Eye (tissue), 1 donor: ENCODE data around the gene ZCCHC17.

Experiments
- DNase-seq: peaks from one replicate; pipeline ENCODE4 v3.0.0-alpha.2; 2015

Gene ZCCHC17

GRCh38 chr1:31397360-31398095 is 100.7 kb downstream of the ZCCHC17 start:
- DNase-seq = no peak

DNA sequence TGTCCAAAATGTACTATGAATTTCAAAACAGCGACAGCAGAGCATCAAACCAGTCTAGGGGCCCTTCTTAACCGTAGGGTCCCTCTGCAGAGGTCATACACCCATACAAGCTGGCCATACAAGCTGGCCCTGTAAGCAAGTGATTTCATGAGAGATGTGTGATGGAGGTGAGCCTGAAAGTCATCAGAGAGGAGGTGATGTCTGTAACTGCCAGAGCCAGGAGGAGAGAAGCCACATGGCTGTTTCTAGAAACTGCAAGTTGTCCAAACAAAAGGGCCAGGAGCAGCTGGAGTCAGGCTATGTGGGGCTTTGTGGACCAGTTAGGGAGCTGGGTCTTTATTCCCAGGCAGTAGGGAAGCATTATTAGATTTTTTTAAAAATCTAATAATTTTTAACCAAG is 101.4 kb downstream of the ZCCHC17 start:
- DNase-seq = no peak

DNA sequence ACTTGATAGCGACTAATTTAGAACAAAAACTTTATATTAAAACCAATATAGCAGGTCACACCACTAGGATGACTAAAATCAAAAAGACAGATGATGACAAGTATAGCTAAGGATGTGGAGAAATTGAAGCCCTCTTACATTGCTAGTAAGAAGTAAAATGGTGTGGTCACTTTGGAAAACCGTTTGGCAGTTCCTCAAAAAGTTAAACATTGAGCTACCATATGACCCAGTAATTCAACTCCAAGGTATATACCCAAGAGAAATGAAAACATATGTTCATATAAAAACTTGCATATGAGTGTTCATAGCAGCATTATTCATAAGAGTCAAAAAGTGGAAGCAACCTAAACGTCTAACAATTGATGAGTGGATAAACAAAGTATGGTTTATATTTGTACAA is 103.1 kb downstream of the ZCCHC17 start:
- DNase-seq = no peak

GRCh38 chr1:31400393-31400792 is 103.6 kb downstream of the ZCCHC17 start:
- DNase-seq = no peak

GRCh38 chr1:31401241-31401640 is 104.4 kb downstream of the ZCCHC17 start:
- DNase-seq = no peak

GRCh38 chr1:31405578-31406245 is 108.9 kb downstream of the ZCCHC17 start:
- DNase-seq = no peak

GRCh38 chr1:31407029-31407626 is 110.3 kb downstream of the ZCCHC17 start:
- no peak for DNase-seq

- no peak for DNase-seq
Observed at GRCh38 chr1:31408788-31409318, 112.0 kb downstream of the ZCCHC17 start.

DNA sequence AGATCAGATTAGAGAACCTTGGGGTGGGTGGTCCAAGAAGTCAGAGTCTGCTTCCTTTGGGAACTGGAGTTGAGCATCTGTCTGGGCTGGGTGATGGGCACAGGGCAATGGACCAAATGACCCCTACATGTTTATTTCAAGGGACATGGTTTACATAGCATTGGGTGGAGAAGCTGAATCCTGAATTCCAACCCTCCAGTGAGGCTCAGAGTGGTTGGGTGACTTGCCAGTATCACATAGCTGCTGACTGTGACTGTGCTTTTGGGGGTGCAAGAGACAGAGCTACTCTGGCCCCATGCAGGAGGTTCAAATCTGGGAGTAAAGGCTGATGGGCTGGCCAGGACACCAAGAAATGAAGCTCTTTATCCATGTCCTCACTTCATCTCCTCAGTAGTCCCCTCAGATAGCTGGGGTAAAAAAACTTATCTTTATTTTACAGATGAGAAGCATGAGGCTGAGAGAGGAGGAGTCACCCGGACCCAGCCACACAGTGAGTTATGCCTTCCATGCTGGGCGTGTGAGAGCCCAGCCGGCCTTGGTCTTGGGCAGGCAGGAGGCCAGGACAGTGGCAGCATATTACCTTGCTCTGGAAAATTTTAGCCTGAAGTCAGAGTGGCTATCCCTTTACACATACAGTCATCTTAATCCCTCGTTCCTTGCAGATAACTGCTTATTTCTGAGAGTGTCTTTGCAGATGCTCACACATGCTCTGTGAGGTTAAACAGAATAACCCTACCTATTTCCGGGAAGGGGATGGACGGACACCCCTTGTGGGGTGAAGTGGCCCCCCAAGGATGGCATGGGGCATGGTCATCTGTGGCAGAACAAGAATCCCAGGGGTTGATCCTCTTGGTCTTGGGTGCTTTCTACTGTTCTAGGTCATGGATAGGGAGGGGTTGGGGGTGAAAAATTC is 113.4 kb downstream of the ZCCHC17 start:
- DNase-seq = no peak

DNA sequence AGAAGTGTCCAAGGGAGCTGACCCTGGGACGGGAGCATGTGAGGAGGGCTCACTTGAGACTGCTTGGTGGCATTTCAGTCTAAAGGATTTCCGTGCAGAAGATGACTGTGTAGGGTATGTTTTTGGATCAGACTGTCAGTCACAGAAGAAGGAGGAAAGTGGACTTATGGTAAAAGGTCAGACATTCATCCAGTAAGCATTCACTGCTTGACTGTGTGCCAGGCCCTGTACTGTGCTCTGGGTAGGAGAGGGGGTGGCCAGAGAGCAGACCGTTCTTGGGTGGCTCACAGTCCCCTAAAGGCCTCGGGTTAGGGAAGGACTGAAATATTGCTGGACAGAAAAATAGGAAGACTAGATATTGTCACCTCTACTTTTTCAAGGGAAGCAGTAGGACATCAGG is 114.0 kb downstream of the ZCCHC17 start:
- DNase-seq = no peak

GRCh38 chr1:31412205-31412604 is 115.4 kb downstream of the ZCCHC17 start:
- DNase-seq = no peak

DNA sequence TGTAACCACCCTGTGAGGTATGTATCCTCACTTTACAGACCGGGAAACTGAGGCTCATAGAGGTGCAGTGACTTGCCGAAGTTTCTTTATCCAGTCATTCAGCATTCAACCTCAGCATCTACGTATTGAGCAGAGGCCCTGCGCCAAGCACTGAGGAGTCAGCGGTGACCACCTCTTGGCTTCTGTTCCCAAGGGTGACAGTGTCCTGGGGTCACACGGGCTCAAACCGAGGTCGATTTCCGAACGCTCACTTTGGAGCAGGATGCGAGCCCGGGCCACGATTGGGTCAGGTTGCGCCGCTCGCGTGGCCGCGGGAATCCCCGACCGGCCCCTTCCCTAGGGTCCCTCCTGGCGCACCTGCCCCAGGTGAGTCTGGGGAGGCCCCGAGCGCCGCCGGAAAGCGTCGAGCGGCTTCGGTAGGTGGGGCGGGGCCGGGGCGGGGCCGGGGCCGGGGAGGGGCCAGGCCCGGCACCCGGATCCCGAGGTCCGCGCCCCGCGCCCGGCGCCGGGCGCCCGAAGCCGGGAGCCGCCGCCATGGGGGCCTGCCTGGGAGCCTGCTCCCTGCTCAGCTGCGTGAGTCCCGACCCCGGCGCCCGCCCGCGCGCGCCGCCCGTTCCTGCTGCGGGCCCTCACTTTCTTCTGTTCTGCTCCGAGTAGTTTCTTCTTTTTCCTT is 116.0 kb downstream of the ZCCHC17 start, which contains the start of gene SERINC2:
Gene SERINC2 (plus strand): TSS at position 482 of the 673 bp plus-strand sequence. CDS start 53 bp downstream, at position 535.
- DNase-seq = no peak

DNA sequence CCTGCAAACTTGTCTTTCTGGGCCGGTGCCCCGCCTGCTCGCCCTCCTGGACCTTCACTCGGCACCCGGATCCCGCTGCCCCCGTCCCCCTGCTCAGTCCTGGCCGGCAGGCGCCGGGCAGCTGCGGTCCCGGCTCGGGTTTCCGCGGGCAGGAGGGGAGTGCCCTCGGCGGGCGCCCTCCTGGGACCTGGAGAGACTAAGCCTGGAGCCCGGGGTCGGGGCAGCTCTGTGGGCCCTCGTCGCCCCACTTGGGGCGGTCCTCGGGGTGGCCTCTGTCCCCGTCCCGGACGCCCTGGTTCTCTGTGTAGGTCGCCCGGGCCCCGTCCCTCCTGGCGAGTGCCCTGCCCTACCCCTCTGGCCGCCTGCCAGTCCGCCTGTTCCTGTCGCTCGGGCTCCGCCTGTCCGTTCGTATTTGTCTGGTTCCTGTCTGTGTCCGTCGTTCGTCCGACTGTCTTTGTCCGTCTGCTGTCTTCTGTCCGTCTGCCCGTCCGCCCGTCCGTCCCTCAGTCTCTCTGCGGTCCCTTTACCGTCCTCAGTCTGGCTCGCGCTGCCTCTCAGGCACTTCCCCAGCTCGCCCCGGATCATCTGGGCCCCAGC is 116.7 kb downstream of the ZCCHC17 start:
- peak; percentile 88 for DNase-seq
